Astrocyte of the hippocampus (primary cell): ENCODE results near the gene ANAPC5.
A peak's percentile ranks its signal among the peaks of the same experiment; 100 is the strongest.
"Not testable (repeated sequence)": the region's sequence is repeated elsewhere in the genome, so short reads cannot be mapped to it uniquely, and the experiment has no call there.

Source experiments
- DNase-seq: peaks from one replicate; pipeline ENCODE4 v3.0.0; 2011; ENCODE audit warnings: low read depth, low spot score

Gene ANAPC5

GRCh38 chr12:121287267-121287954 is 64.8 kb downstream of the ANAPC5 start:
- DNase-seq, result no peak

DNA sequence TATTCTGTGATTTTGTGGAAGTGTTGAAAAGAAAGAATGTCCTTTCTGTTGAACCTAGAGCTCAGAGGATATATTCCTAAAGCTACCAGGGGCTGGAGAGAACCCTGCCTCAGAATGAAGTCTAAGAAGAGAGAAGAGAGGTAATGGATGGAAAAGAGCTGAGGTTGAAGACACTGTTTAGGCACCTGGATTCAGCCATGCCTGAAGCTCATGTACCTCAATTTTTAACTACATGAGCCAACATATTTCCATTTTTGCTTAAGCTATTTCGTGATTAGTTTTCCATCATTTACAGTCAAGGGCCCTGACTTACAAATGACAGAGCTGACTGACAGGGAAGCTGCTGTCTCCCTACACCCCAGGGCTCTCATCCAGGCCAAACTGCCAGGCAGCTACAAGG is 66.4 kb downstream of the ANAPC5 start:
- DNase-seq, result no peak

GRCh38 chr12:121284551-121285390 is 67.4 kb downstream of the ANAPC5 start:
- no peak for DNase-seq

DNA sequence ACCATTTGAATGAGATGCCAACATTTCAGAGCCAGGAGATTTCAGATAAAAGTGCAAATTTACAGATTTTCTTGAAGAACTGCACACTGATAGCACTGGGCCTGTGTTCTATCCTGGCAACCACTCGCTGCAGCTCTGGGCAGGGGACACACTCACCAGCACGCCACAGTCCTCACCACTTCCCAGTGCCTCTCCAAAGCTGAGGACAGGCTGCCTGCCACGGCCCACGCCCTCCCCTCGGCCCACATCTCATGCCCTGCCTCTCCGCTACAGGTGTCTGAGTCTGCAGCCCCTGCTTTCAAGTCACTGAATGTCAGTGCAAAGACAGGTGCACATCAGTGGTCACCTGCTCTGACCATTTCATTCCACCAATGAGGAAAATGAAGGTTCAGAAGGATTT is 68.4 kb downstream of the ANAPC5 start:
- DNase-seq, result no peak

- no peak for DNase-seq
These were observed 68.8 kb downstream of the ANAPC5 start for GRCh38 chr12:121283388-121283787.

GRCh38 chr12:121282910-121283309 is 69.3 kb downstream of the ANAPC5 start:
- DNase-seq, result not testable (repeated sequence)

- no peak for DNase-seq
These were observed 70.0 kb downstream of the ANAPC5 start for GRCh38 chr12:121282072-121282742.

GRCh38 chr12:121281116-121281515 is 71.1 kb downstream of the ANAPC5 start:
- not testable (repeated sequence) for DNase-seq

DNA sequence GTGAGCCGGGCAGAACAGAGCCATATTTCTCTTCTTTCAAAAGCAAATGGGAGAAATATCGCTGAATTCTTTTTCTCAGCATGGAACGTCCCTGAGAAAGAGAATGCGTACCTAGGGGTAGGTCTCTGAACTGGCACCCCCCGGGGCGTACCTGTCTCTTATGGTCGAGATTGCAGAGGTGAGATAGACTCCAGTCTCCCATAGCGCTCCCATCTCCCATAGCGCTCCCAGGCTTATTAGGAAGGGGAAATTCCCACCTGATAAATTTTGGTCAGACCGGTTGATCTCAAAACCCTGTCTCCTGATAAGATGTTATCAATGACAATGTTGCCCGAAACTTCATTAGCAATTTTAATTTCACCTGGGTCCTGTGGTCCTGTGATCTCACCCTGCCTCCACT is 71.7 kb downstream of the ANAPC5 start:
- DNase-seq, result not testable (repeated sequence)

GRCh38 chr12:121279507-121279915 is 72.7 kb downstream of the ANAPC5 start:
- peak; percentile 31 for DNase-seq

DNA sequence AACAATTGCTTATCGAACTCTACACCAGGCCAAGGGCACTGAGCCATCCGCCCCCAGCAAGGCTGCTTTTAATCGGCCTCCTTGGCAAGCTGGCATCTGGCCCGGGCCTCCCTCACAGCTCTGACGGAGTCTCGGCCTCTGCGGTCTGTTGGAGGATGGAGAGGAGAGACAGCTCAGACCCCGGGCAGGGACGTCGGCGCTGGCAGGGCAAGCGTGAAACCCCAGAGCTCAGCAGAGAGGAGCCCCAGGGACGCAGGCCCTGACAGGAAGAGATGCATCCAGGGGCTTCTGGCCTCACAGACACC is 73.2 kb downstream of the ANAPC5 start:
- DNase-seq, result peak; percentile 87

DNA sequence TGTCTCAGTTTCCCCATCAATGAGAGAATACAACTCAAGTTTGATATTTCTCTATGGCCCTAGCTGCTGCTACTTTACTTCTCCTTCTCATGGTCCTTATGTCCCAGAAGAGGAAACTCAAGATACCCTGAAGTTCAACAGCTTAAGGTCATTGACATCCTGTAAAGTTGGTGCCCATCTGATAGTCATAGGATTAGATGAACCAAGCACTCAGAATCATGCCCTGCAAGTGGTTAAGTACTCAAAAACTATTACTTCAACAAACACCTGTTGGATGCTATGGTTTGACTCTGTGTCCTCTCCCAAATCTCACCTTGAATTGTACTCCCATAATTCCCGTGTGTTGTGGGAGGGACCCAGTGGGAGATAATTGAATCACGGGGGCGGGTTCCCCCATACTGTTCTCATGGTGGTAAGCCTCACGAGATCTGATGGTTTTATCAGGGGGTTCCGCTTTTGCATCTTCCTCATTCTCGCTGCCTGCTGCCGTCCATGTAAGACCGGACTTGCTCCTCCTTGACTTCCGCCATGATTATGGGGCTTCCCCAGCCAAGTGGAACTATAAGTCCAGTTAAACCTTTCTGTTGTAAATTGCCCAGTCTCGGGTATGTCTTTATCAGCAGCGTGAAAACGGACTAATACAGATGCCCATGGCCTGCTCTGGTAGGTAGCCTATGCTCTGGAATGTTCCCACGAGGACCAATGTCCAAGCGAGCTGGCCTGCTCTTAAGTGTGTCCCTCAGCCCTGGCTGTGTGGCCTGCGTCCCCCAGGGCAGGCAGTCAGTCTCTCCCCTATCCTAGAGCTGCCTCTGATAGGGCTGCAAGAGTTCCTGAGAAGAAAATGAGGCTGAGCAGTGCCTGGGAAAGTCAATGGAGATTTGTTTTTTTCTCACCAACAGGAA is 73.8 kb downstream of the ANAPC5 start:
- DNase-seq, result no peak

GRCh38 chr12:121277374-121277759 is 74.8 kb downstream of the ANAPC5 start:
- DNase-seq, result no peak

GRCh38 chr12:121274036-121274763 is 78.0 kb downstream of the ANAPC5 start:
- DNase-seq, result no peak

- no peak for DNase-seq
These were observed 78.8 kb downstream of the ANAPC5 start for GRCh38 chr12:121273364-121273896.

- no peak for DNase-seq
These were observed 84.4 kb downstream of the ANAPC5 start for GRCh38 chr12:121267822-121268221.

DNA sequence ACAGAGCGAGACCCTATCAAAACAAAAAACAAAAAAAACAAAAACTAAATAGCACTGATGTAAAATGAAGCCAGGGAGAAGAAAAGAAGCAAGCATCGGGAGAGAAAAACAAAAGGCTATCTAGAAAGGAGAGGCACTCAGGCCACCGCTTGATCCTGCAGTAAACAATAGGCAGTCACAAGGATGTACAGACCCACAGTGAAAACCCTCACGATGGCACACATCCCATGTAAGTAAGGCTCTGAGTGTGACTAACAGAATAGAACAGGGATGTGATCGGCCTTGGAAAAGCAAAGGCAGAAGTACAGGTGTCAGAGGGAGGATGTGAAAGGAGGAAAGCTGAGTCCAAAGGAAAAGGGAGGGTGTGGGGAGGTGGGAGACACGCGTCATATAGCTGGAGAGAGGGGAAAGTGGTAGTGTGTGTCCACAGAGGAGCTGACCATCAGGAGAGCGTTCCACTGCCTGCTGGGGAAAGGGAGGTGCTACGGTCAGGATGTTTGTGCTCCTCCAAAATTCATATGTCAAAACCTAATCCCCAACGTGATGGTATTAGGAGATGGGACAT is 87.2 kb downstream of the ANAPC5 start:
- no peak for DNase-seq

DNA sequence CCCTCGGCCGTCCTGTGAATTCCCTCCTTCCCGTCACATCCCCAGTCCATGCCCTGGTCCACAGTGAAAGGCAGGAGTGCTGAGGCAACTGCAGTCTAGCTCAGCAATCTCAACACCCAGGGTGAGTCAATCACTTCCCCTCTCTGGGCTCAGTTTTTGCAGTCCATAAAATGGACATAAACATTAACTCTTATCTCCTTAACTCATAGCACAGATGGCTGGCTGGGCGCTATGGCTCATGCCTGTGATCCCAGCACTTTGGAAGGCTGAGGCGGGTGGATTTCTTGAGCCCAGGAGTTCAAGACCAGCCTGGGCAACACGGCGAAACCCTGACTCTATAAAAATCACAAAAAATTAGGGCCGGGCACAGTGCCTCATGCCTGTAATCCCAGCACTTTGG is 88.1 kb downstream of the ANAPC5 start:
- DNase-seq, result no peak

- DNase-seq, result no peak
These were observed 88.8 kb downstream of the ANAPC5 start for GRCh38 chr12:121263206-121263935.

- no peak for DNase-seq
These were observed 90.8 kb downstream of the ANAPC5 start for GRCh38 chr12:121261398-121261797.
